Spleen (tissue), 11 donors: ENCODE measurements around the gene ITPKB. TPM values are rescaled to one million over a fixed set of nuclear protein-coding genes. Genes with fewer than 3 reads are reported as not detected.

ENCODE experiments used
- DNase-seq: peaks from one replicate; pipeline ENCODE4 v3.0.0-alpha.2; 2020
- H3K27ac ChIP-seq, 8 donors: fragments of 200-600 bp; sonication (generic) in 7 of 8; 1 replicate in 4 of 8; 2 replicates in 4 of 8; pipeline versions ENCODE4 v1.5.0 to v1.8.0; 2016 to 2021; ENCODE audit warnings: inconsistent platforms in 4 of 8, mild to moderate bottlenecking in 4 of 8, moderate library complexity in 1 of 8
- H3K27me3 ChIP-seq, 7 donors: fragments of 200-600 bp; sonication (generic) in 6 of 7; replicated peaks in 1 of 7; 1 replicate in 4 of 7; 2 replicates in 3 of 7; pipeline versions ENCODE4 v1.5.0 to v1.8.0; 2016 to 2021; ENCODE audit warnings: inconsistent platforms in 3 of 7, mild to moderate bottlenecking in 1 of 7
- H3K36me3 ChIP-seq, 6 donors: fragments of 200-600 bp; sonication (generic) in 5 of 6; 1 replicate in 4 of 6; 2 replicates in 2 of 6; pipeline versions ENCODE4 v1.5.0 to v1.8.0; 2016 to 2021; ENCODE audit warnings: inconsistent platforms in 2 of 6
- H3K4me1 ChIP-seq, 6 donors: fragments of 200-600 bp; sonication (generic) in 5 of 6; 1 replicate in 3 of 6; 2 replicates in 3 of 6; pipeline versions ENCODE4 v1.5.0 to v1.8.0; 2016 to 2021; ENCODE audit warnings: inconsistent platforms in 3 of 6
- H3K4me3 ChIP-seq, 8 donors: fragments of 200-600 bp; sonication (generic) in 7 of 8; 1 replicate in 4 of 8; 2 replicates in 4 of 8; pipeline versions ENCODE4 v1.5.0 to v1.8.0; 2016 to 2021; ENCODE audit warnings: inconsistent platforms in 4 of 8, mild to moderate bottlenecking in 4 of 8, moderate library complexity in 2 of 8
- H3K9me3 ChIP-seq, 8 donors: fragments of 200-600 bp; sonication (generic) in 7 of 8; 1 replicate in 4 of 8; 2 replicates in 4 of 8; pipeline versions ENCODE4 v1.5.0 to v1.8.0; 2016 to 2021; ENCODE audit warnings: inconsistent platforms in 4 of 8
- POLR2A ChIP-seq, 3 donors: fragments of 450-650 bp; IDR thresholded peaks; one replicate each; pipeline ENCODE4 v1.5.1; 2017; ENCODE audit warnings: antibody characterized with exemption in 3 of 3, mild to moderate bottlenecking in 1 of 3
- POLR2AphosphoS5 ChIP-seq, 3 donors: sonication (generic); formaldehyde crosslinking; IDR thresholded peaks; one replicate each; pipeline ENCODE4 v1.5.1; 2017; ENCODE audit warnings: antibody characterized with exemption in 3 of 3
- WGBS, 5 donors: extraction: QIAGEN DNeasy Blood & Tissue Kit in 3 of 5; methylation state at CpG; one replicate each; pipeline versions ENCODE4 v1.1.5 to v1.1.7; 2013 to 2018; 5-methylcytosine and 5-hydroxymethylcytosine counted together
- intact Hi-C: fragments of 100-400 bp; cut with DNase I; formaldehyde crosslinking; loops from one replicate; pipeline ENCODE4 v1.15.0; 2023; ENCODE audit warnings: low total_unique reads
- polyA plus RNA-seq, 3 donors: library from polyadenylated mRNA; stranded (reverse); fragments of 200-250 nt; gene quantifications; one replicate each; pipeline ENCODE4 v1.2.1, GENCODE V29; 2013
- total RNA-seq, 7 donors: library from RNA; depleted of rRNA in 3 of 7; stranded (reverse); fragments of >200 nt in 3 of 7; fragmentation: NEBNext Ultra II Directional in 4 of 7; extraction: Animal tissue kit (Norgen Biotek cat#: 25700) in 4 of 7; gene quantifications; one replicate each; pipeline versions ENCODE4 v1.1.0 to v1.2.1, GENCODE V29; 2016 to 2021
- TF ChIP-seq, protein P1 (sequence below), 11 experiments: fragments of 200-600 bp in 7 of 11; fragments of 450-650 bp in 4 of 11; sonication (generic) in 4 of 11; IDR thresholded peaks in 8 of 11; conservative IDR thresholded peaks in 3 of 11; 1 replicate in 7 of 11; 2 replicates in 4 of 11; pipeline versions ENCODE4 v1.4.0 to v1.8.0; 2016 to 2021; ENCODE audit warnings: antibody characterized with exemption in 11 of 11, inconsistent platforms in 4 of 11, mild to moderate bottlenecking in 1 of 11
- donor health status: healthy with polysubstance abuse.
- donor health status: DM: no; HTN: no; CAD: no; lungs with moderate emphysema.
- donor health status: DM: no; HTN: no; CAD: no.
- donor health status: Bipolar disorder and iron deficiency.
- donor health status: healthy.
- donor health status: DM: no; HTN: no; CAD: no.
- donor health status: DM: yes; HTN: yes; CAD: no.

ITPKB gene
- total and polyA plus RNA-seq, 10 donors, result 8.5 to 74.6 (median 59.6) TPM

DNA sequence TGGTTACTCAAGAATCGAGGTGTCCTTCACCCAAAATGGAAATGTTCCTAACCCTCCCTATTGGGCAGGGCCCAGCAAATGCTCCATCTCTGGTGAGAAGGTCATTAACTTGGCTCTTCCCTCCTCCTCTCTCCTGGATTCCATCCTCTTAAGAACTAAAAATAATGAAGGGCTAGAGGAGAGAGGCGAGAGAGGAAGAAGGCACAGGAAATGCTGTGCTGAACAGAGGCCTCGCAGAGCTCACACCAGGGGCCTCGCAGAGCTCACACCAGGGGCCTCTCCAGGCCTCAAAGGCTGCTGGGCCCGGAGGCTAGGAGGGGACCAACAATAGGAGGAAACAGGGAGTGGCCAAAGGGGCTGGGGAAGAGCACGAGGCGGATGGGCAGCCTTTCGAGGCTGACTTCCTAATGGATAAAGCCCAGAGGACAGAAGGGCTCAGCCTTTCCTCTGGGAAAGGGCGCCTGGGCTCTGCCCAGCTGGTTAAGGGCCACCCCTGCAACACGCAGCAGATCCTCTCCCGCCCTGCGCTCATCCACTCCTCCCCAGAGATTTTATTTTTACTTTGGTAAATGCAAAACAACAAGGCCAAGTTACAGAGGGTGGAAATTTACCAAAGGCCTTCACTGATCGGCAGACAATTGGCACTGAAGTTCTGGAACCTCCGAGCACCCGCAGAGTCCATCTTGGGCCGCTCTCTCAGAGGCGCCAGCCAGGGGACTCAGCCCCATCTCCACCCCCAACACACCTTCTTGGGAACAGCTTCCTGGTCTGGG, 78.5 kb downstream of the ITPKB start:
- H3K36me3 ChIP-seq, result peaks cover 0 to 30% (median 0%) of the 10 kb centered on the region in 6 donors
- H3K4me1 ChIP-seq, result peaks cover 0 to 77% (median 0%) of the 10 kb centered on the region in 6 donors
- peak; percentile 89 for DNase-seq
- H3K4me3 ChIP-seq, result peak overlapping the region in 1 of 8 donors; percentile 25
- 30 to 38% (median 33%) methylated on average over 17 of the region's 17 CpGs for WGBS, 5 donors
- intact Hi-C loops, result no loop called here
- TF ChIP-seq POLR2AphosphoS5 (IDR thresholded peaks at IDR 0.05), result peak; percentile 76 to 86 (median 80)
- TF ChIP-seq, protein P1, sequence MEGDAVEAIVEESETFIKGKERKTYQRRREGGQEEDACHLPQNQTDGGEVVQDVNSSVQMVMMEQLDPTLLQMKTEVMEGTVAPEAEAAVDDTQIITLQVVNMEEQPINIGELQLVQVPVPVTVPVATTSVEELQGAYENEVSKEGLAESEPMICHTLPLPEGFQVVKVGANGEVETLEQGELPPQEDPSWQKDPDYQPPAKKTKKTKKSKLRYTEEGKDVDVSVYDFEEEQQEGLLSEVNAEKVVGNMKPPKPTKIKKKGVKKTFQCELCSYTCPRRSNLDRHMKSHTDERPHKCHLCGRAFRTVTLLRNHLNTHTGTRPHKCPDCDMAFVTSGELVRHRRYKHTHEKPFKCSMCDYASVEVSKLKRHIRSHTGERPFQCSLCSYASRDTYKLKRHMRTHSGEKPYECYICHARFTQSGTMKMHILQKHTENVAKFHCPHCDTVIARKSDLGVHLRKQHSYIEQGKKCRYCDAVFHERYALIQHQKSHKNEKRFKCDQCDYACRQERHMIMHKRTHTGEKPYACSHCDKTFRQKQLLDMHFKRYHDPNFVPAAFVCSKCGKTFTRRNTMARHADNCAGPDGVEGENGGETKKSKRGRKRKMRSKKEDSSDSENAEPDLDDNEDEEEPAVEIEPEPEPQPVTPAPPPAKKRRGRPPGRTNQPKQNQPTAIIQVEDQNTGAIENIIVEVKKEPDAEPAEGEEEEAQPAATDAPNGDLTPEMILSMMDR (IDR thresholded peaks at IDR 0.05 in 8 of 11, conservative IDR thresholded peaks at IDR 0.05 in 3 of 11), result no peak
- H3K27me3 ChIP-seq, result no peaks in the 10 kb centered on the region
- peak overlapping the region in 4 of 8 donors; percentile 81 to 88 (median 86) for H3K27ac ChIP-seq
- H3K9me3 ChIP-seq, result no peaks in the 10 kb centered on the region

DNA sequence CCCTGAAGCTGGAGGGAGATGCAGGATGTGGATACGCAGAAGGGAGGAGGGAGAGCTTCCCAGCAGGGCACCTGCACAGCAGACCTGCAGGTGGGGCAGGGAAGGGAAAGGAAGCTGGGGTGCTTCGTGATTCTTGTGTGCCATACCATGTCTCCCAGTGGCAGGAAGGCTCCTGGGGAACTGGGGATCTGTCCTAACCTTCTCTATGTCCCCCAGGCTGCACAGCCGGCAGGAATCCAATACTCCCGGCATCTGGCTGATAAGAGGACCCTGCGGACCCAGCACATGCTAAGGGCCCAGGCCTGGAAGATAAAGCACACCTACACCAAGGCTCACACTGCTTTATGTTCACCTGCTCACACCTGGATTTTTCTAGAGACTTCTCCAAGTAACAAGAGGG, 79.4 kb downstream of the ITPKB start:
- TF ChIP-seq POLR2AphosphoS5 (IDR thresholded peaks at IDR 0.05) (no peak), POLR2A (IDR thresholded peaks at IDR 0.05) (no peak)
- TF ChIP-seq, protein P1 (IDR thresholded peaks at IDR 0.05 in 8 of 11, conservative IDR thresholded peaks at IDR 0.05 in 3 of 11), result no peak
- no peak overlapping the region for H3K4me3 ChIP-seq
- H3K4me1 ChIP-seq, result peaks cover 0 to 68% (median 0%) of the 10 kb centered on the region in 6 donors
- intact Hi-C loops, result loop anchor here (10.0 kb wide), 1 partner anchor 75 kb away; the partner anchor contains the start of gene ITPKB
- no peaks in the 10 kb centered on the region for H3K27me3 ChIP-seq
- peak; percentile 63 for DNase-seq
- WGBS, 5 donors, result 66 to 93% (median 85%) methylated on average over 3 to 5 of the region's 5 CpGs
- H3K9me3 ChIP-seq, result no peaks in the 10 kb centered on the region
- H3K27ac ChIP-seq, result peak overlapping the region in 4 of 8 donors; percentile 81 to 88 (median 86)
- peaks cover 0 to 23% (median 0%) of the 10 kb centered on the region in 6 donors for H3K36me3 ChIP-seq

DNA sequence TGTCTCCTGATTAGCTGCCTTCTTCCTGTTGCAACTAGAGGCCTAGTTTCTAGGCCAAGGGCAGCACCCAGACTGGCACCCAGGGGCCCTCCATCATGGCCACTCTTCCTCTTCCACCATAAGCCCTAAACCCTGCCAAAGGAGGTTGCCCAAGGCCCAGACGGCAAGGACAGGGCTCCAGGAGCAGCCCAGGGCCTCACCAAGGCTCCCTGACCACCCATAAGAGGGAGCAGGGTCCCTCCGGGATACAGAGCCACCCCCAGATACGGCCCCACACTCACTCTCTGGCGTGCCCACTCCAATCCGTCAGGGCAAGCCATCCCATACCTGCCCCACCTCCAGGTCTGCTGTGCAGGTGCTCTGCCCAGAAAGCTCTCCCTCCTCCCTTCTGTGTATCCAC, 79.9 kb downstream of the ITPKB start:
- Histone ChIP-seq H3K27me3 (no peaks in the 10 kb centered on the region), H3K36me3 (peaks cover 0 to 23% (median 0%) of the 10 kb centered on the region in 6 donors), H3K27ac (peak overlapping the region in 4 of 8 donors; percentile 81 to 88 (median 86)), H3K9me3 (no peaks in the 10 kb centered on the region), H3K4me3 (no peak overlapping the region), H3K4me1 (peaks cover 0 to 63% (median 0%) of the 10 kb centered on the region in 6 donors)
- no peak for TF ChIP-seq POLR2AphosphoS5 (IDR thresholded peaks at IDR 0.05)
- TF ChIP-seq, protein P1 (IDR thresholded peaks at IDR 0.05 in 8 of 11, conservative IDR thresholded peaks at IDR 0.05 in 3 of 11), result no peak
- TF ChIP-seq POLR2A (IDR thresholded peaks at IDR 0.05), result no peak
- peak; percentile 74 for DNase-seq
- 79 to 92% (median 86%) methylated on average over 4 to 5 of the region's 5 CpGs for WGBS, 5 donors
- intact Hi-C loops, result loop anchor here (10.0 kb wide), 1 partner anchor 76 kb away; the partner anchor contains the start of gene ITPKB

DNA sequence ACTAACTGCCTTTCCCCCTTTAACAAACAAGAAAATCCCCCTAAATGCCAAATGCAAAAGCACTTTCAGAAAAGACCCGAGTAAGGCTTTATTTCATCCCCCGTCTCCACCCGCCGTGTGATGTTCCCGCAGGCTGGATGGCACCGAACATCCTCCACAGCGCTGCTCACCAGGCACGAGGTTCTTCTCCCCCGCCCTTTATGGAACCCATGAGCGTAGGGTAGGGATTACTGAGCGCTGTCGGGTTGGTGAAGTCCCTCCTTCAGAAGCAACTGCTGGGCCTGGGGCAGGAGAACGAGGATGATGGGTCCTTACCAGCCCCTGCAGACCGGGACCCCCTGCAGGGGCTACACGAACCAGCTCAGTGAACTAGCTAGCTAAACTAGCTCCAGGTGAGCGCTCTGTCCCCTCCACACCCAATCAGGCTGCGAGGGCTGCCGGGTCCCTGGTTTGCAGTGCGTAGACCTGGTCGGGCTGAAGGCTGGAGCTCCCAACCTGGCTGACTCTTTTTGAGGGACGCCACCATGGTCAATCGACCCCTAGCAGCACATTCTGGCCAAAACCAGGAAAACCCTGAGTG, 80.4 kb downstream of the ITPKB start:
- H3K27ac ChIP-seq, result peak overlapping the region in 3 of 8 donors; percentile 31 to 87 (median 81)
- no peak overlapping the region for H3K4me3 ChIP-seq
- TF ChIP-seq POLR2A (IDR thresholded peaks at IDR 0.05) (no peak), POLR2AphosphoS5 (IDR thresholded peaks at IDR 0.05) (no peak)
- TF ChIP-seq, protein P1 (IDR thresholded peaks at IDR 0.05 in 8 of 11, conservative IDR thresholded peaks at IDR 0.05 in 3 of 11), result no peak
- WGBS, 5 donors, result 89 to 92% (median 91%) methylated on average over 20 to 22 of the region's 22 CpGs
- H3K27me3 ChIP-seq, result no peaks in the 10 kb centered on the region
- H3K36me3 ChIP-seq, result peaks cover 0 to 23% (median 0%) of the 10 kb centered on the region in 6 donors
- DNase-seq, result peak; percentile 66
- intact Hi-C loops, result loop anchor here (10.0 kb wide), 1 partner anchor 76 kb away; the partner anchor contains the start of gene ITPKB
- no peaks in the 10 kb centered on the region for H3K9me3 ChIP-seq
- peaks cover 0 to 58% (median 0%) of the 10 kb centered on the region in 6 donors for H3K4me1 ChIP-seq
